IMR-90 (cell line): ENCODE data around the gene TAS2R40. TPM values are rescaled to one million over a fixed set of nuclear protein-coding genes. Genes with fewer than 3 reads are reported as not detected.

Experiments used
- ATAC-seq: fragments of 200-7000 bp; cut with Tn5 transposase; 2 replicates; pipeline ENCODE4 v1.9.1; 2020; ENCODE audit warnings: low read depth, mild to moderate bottlenecking, moderate library complexity
- BruUV-seq: library from RNA; stranded (reverse); fragments of 400-500 nt; replicated peaks from 2 replicates; lab custom pipeline; 2021; lab: Mats Ljungman, UMichigan
- CTCF ChIA-PET: fragments of 300-600 bp; formaldehyde crosslinking; extraction: SDS; loops from one replicate; lab custom pipeline; 2021; ENCODE audit warnings: antibody characterized with exemption; lab: Yijun Ruan, JAX
- POLR2A ChIA-PET: fragments of 300-600 bp; sonication (Branson Sonifier 250); formaldehyde crosslinking; loops from one replicate; lab custom pipeline; 2022; ENCODE audit warnings: antibody characterized with exemption; ENCODE audit not compliant: unreplicated experiment; lab: Charles Lee
- DNase-seq: peaks from one replicate; pipeline ENCODE4 v3.0.0; 2013
- H2AFZ ChIP-seq: replicated peaks from 2 replicates; pipeline ENCODE3; 2013; ENCODE audit warnings: low read length, mild to moderate bottlenecking; ENCODE audit not compliant: poor library complexity
- H2AK5ac ChIP-seq: 2 replicates; pipeline ENCODE4 v1.6.1; 2013; ENCODE audit warnings: low read depth, low read length, inconsistent platforms
- H2AK9ac ChIP-seq: replicated peaks from 2 replicates; pipeline ENCODE3; 2013; ENCODE audit warnings: mild to moderate bottlenecking, low read depth, low read length, moderate library complexity; ENCODE audit not compliant: poor library complexity
- H2BK120ac ChIP-seq: 2 replicates; pipeline ENCODE4 v1.6.1; 2013; ENCODE audit warnings: low read depth, low read length, inconsistent platforms
- H2BK15ac ChIP-seq: 3 replicates; pipeline ENCODE4 v1.6.1; 2013; ENCODE audit warnings: low read depth, low read length, inconsistent platforms
- H2BK20ac ChIP-seq: 2 replicates; pipeline ENCODE4 v1.6.1; 2013; ENCODE audit warnings: low read depth, mild to moderate bottlenecking, inconsistent platforms, low read length, moderate library complexity
- H2BK5ac ChIP-seq: 2 replicates; pipeline ENCODE4 v1.6.1; 2013; ENCODE audit warnings: mild to moderate bottlenecking, low read depth, low read length, inconsistent platforms; ENCODE audit not compliant: poor library complexity, severe bottlenecking
- H3K14ac ChIP-seq: replicated peaks from 2 replicates; pipeline ENCODE4 v1.6.1; 2013; ENCODE audit warnings: low read depth, low read length, inconsistent platforms
- H3K18ac ChIP-seq: 2 replicates; pipeline ENCODE4 v1.6.1; 2013; ENCODE audit warnings: low read depth, low read length, control low read depth
- H3K23ac ChIP-seq: 2 replicates; pipeline ENCODE4 v1.6.1; 2013; ENCODE audit warnings: low read depth, low read length, inconsistent platforms
- H3K27ac ChIP-seq: 2 replicates; pipeline ENCODE4 v1.5.1; 2013; ENCODE audit warnings: mild to moderate bottlenecking, control low read depth, low read length; ENCODE audit not compliant: insufficient read depth
- H3K27me3 ChIP-seq: 2 replicates; pipeline ENCODE4 v1.6.1; 2013; ENCODE audit warnings: low read length; ENCODE audit not compliant: control insufficient read depth, insufficient read depth
- H3K36me3 ChIP-seq: 2 replicates; pipeline ENCODE4 v1.6.1; 2013; ENCODE audit warnings: low read length, mixed read lengths; ENCODE audit not compliant: control insufficient read depth, insufficient read depth
- H3K4ac ChIP-seq: 2 replicates; pipeline ENCODE4 v1.6.1; 2013; ENCODE audit warnings: low read depth, low read length, inconsistent platforms
- H3K4me1 ChIP-seq: 2 replicates; pipeline ENCODE4 v1.6.1; 2013; ENCODE audit warnings: low read length, mixed read lengths; ENCODE audit not compliant: control insufficient read depth, insufficient read depth
- H3K4me2 ChIP-seq: 2 replicates; pipeline ENCODE4 v1.6.1; 2013; ENCODE audit warnings: low read depth, mild to moderate bottlenecking, control low read depth, low read length, moderate library complexity
- H3K4me3 ChIP-seq: 2 replicates; pipeline ENCODE4 v1.5.1; 2013; ENCODE audit warnings: low read depth, mild to moderate bottlenecking, control low read depth, low read length, moderate library complexity; ENCODE audit not compliant: insufficient read depth
- H3K56ac ChIP-seq: 2 replicates; pipeline ENCODE4 v1.6.1; 2013; ENCODE audit warnings: low read length, inconsistent platforms; ENCODE audit not compliant: insufficient read depth; ENCODE audit errors: extremely low read depth
- H3K79me1 ChIP-seq, 2 experiments: 2 replicates each; pipeline ENCODE4 v1.6.1; 2013; ENCODE audit warnings: low read length in 2 of 2, inconsistent platforms in 1 of 2, low read depth in 1 of 2
- H3K9ac ChIP-seq: 2 replicates; pipeline ENCODE4 v1.6.1; 2013; ENCODE audit warnings: low read depth, low read length, control low read depth
- H3K9me1 ChIP-seq: 2 replicates; pipeline ENCODE4 v1.6.1; 2013; ENCODE audit warnings: low read length, inconsistent platforms; ENCODE audit not compliant: insufficient read depth
- H3K9me3 ChIP-seq: 2 replicates; pipeline ENCODE4 v1.6.1; 2013; ENCODE audit warnings: low read length; ENCODE audit not compliant: control insufficient read depth, insufficient read depth
- H4K20me1 ChIP-seq: 2 replicates; pipeline ENCODE4 v1.6.1; 2013; ENCODE audit warnings: low read length, inconsistent platforms; ENCODE audit not compliant: insufficient read depth
- H4K5ac ChIP-seq: 2 replicates; pipeline ENCODE4 v1.6.1; 2013; ENCODE audit warnings: mild to moderate bottlenecking, low read depth, low read length, control low read depth
- H4K8ac ChIP-seq, 2 experiments: 2 replicates each; pipeline ENCODE4 v1.6.1; 2013; ENCODE audit warnings: low read depth in 2 of 2, low read length in 2 of 2, control low read depth in 1 of 2, inconsistent platforms in 1 of 2
- H4K91ac ChIP-seq: 2 replicates; pipeline ENCODE4 v1.6.1; 2013; ENCODE audit warnings: low read depth, low read length, inconsistent platforms; ENCODE audit not compliant: insufficient read depth
- BHLHE40 ChIP-seq: fragments of 150-350 bp; IDR thresholded peaks from 2 replicates; pipeline ENCODE4 v1.6.1; 2016; ENCODE audit warnings: mild to moderate bottlenecking, low read depth, low read length
- CEBPB ChIP-seq: IDR thresholded peaks from 2 replicates; pipeline ENCODE4 v1.6.1; 2012; ENCODE audit warnings: low read depth, low read length, improper control_type of control experiment
- CHD1 ChIP-seq: IDR thresholded peaks from 2 replicates; pipeline ENCODE4 v1.6.1; 2012; ENCODE audit warnings: low read depth, low read length, improper control_type of control experiment
- CTCF ChIP-seq: conservative IDR thresholded peaks from 2 replicates; pipeline ENCODE4 v1.5.1; 2012; ENCODE audit warnings: mild to moderate bottlenecking, low read depth, low read length, improper control_type of control experiment
- ELK1 ChIP-seq: fragments of 150-350 bp; IDR thresholded peaks from 2 replicates; pipeline ENCODE4 v1.6.1; 2016; ENCODE audit warnings: low read depth, mild to moderate bottlenecking, low read length, moderate library complexity, borderline replicate concordance
- MAFK ChIP-seq: IDR thresholded peaks from 2 replicates; pipeline ENCODE4 v1.6.1; 2012; ENCODE audit warnings: low read depth, low read length, improper control_type of control experiment
- MXI1 ChIP-seq: IDR thresholded peaks from 2 replicates; pipeline ENCODE4 v1.6.1; 2012; ENCODE audit warnings: low read depth, mild to moderate bottlenecking, low read length, moderate library complexity, borderline replicate concordance
- NFE2L2 ChIP-seq: fragments of 150-350 bp; IDR thresholded peaks from 2 replicates; pipeline ENCODE4 v1.6.1; 2016; ENCODE audit warnings: low read depth, mild to moderate bottlenecking, low read length
- POLR2A ChIP-seq: IDR thresholded peaks from 2 replicates; pipeline ENCODE4 v1.6.1; 2012; ENCODE audit warnings: mild to moderate bottlenecking, low read depth, low read length
- RAD21 ChIP-seq: IDR thresholded peaks from 2 replicates; pipeline ENCODE4 v1.6.1; 2012; ENCODE audit warnings: low read length, improper control_type of control experiment
- RFX5 ChIP-seq: IDR thresholded peaks from 2 replicates; pipeline ENCODE4 v1.8.0; 2012; ENCODE audit warnings: low read depth, mild to moderate bottlenecking, low read length, moderate library complexity
- WGBS, 2 experiments: methylation state at CpG; one replicate each; pipeline versions ENCODE4 v1.1.5 to v1.1.7; 2013; ENCODE audit warnings: missing lambda C conversion rate in 2 of 2; ENCODE audit not compliant: insufficient read length in 1 of 2; ENCODE audit errors: extremely low coverage in 2 of 2; 5-methylcytosine and 5-hydroxymethylcytosine counted together
- dilution Hi-C: fragments of 300-500 bp; cut with HindIII; formaldehyde crosslinking; loops from one replicate; pipeline ENCODE4 v1.14.3; 2018; ENCODE audit warnings: low sequenced_read_pairs; ENCODE audit not compliant: unreplicated experiment
- in situ Hi-C: fragments of 300-500 bp; cut with MboI; formaldehyde crosslinking; loops from 3 replicates; pipeline ENCODE4 v1.14.3; 2019; ENCODE audit warnings: low sequenced_read_pairs, inconsistent platforms, mixed read lengths
- intact Hi-C: fragments of 100-400 bp; cut with micrococcal nuclease; formaldehyde crosslinking; loops from 2 replicates; pipeline ENCODE4 v1.10.0; 2022
- polyA plus RNA-seq, 3 experiments: library from polyadenylated mRNA; depleted of rRNA; stranded (reverse); fragments of >200 nt; gene quantifications; 2 replicates each; pipeline ENCODE4 v1.2.3, GENCODE V29; 2012; ENCODE audit warnings: low replicate concordance in 1 of 3
- total RNA-seq: library from RNA; depleted of rRNA; stranded (reverse); fragments of >200 nt; gene quantifications from 2 replicates; pipeline ENCODE4 v1.2.3, GENCODE V29; 2012

TAS2R40 gene
- total and polyA plus RNA-seq, 2 of the 4 experiments (the other 2 are of a cell fraction) = not detected

- H2AFZ ChIP-seq = no peak overlapping the region
- no peaks in the 10 kb centered on the region; the same call in 1 of the 2 replicates for H3K4me1 ChIP-seq
- no peak overlapping the region for H3K56ac ChIP-seq
- H2AK9ac ChIP-seq = no peak overlapping the region
- H2BK5ac ChIP-seq = no peak overlapping the region
- H4K20me1 ChIP-seq = no peaks in the 10 kb centered on the region
- no peak overlapping the region for H4K91ac ChIP-seq
- H3K79me1 ChIP-seq = no peaks in the 10 kb centered on the region
- dilution Hi-C loops (no loop called here), in situ Hi-C loops (no loop called here), intact Hi-C loops (loop anchor here (5.0 kb wide), 1 partner anchor 156 kb away; no protein-coding TSS in a partner anchor)
- no peaks in the 10 kb centered on the region; the same call in 1 of the 2 replicates for H3K27me3 ChIP-seq
- ChIA-PET CTCF (interaction anchor here (2.5 kb wide), 1 partner anchor 16 kb away, joined by 6 read pairs; no protein-coding TSS in a partner anchor), POLR2A (no interaction called here)
- no peaks in the 10 kb centered on the region for H3K36me3 ChIP-seq
- no peak overlapping the region for H4K5ac ChIP-seq
- no TSS peak for BruUV-seq
- H2BK20ac ChIP-seq = no peak overlapping the region
- no peak overlapping the region for H2BK120ac ChIP-seq
- no peak overlapping the region for H3K27ac ChIP-seq
- H2BK15ac ChIP-seq = no peak overlapping the region
- no peaks in the 10 kb centered on the region for H3K9me3 ChIP-seq
- H3K18ac ChIP-seq = no peak overlapping the region
- TF ChIP-seq NFE2L2 (no peak), BHLHE40 (no peak), RFX5 (no peak), POLR2A (no peak), MAFK (no peak), RAD21 (no peak), ELK1 (no peak), CEBPB (no peak), MXI1 (no peak), CHD1 (no peak), CTCF (no peak)
- H3K9ac ChIP-seq = no peak overlapping the region
- H3K4me2 ChIP-seq = no peak overlapping the region
- no peak for DNase-seq
- H2AK5ac ChIP-seq = no peak overlapping the region
- H3K4me3 ChIP-seq = no peak overlapping the region
- H3K14ac ChIP-seq = no peak overlapping the region
- H3K23ac ChIP-seq = no peak overlapping the region
- no peak overlapping the region for H3K4ac ChIP-seq
- no peak for ATAC-seq
- no peak overlapping the region for H4K8ac ChIP-seq
- H3K9me1 ChIP-seq = no peaks in the 10 kb centered on the region
- no CpG with 5 or more reads among the region's 3 CpGs for WGBS, 2 experiments
Observed at GRCh38 chr7:143256325-143256724, 34.5 kb downstream of the TAS2R40 start.
